ENCODE measurements around the gene DIP2C.
"Not testable (repeated sequence)": the region's sequence is repeated elsewhere in the genome, so short reads cannot be mapped to it uniquely, and the experiment has no call there.

Gene DIP2C

GRCh38 chr10:476455-476780 lies 213.1 kb downstream of the DIP2C start:
- no peak for DNase-seq

GRCh38 chr10:475709-476454 lies 213.6 kb downstream of the DIP2C start:
- no peak for DNase-seq

- DNase-seq: no peak
Measured at GRCh38 chr10:474946-475345, 214.5 kb downstream of the DIP2C start.

GRCh38 chr10:474406-474805 lies 215.1 kb downstream of the DIP2C start:
- no peak for DNase-seq

- DNase-seq: no peak
Measured at GRCh38 chr10:472241-472910, 217.1 kb downstream of the DIP2C start.

GRCh38 chr10:470339-471003 lies 219.0 kb downstream of the DIP2C start:
- DNase-seq: no peak

GRCh38 chr10:469947-470338 lies 219.5 kb downstream of the DIP2C start:
- DNase-seq: no peak

- no peak for DNase-seq
Measured at GRCh38 chr10:459743-460142, 229.7 kb downstream of the DIP2C start.

GRCh38 chr10:458421-458851 lies 231.0 kb downstream of the DIP2C start:
- no peak for DNase-seq

- DNase-seq: no peak
Measured at GRCh38 chr10:456486-456885, 233.0 kb downstream of the DIP2C start.

- DNase-seq: no peak
Measured at GRCh38 chr10:454860-455259, 234.6 kb downstream of the DIP2C start.

GRCh38 chr10:453647-454046 lies 235.8 kb downstream of the DIP2C start:
- DNase-seq: no peak

GRCh38 chr10:452512-453426 lies 236.7 kb downstream of the DIP2C start:
- no peak for DNase-seq

- DNase-seq: no peak
Measured at GRCh38 chr10:451856-452255, 237.6 kb downstream of the DIP2C start.

GRCh38 chr10:451021-451471 lies 238.4 kb downstream of the DIP2C start:
- DNase-seq: no peak

GRCh38 chr10:450463-450862 lies 239.0 kb downstream of the DIP2C start:
- no peak for DNase-seq

GRCh38 chr10:449331-449730 lies 240.1 kb downstream of the DIP2C start:
- not testable (repeated sequence) for DNase-seq

- DNase-seq: no peak
Measured at GRCh38 chr10:443459-443858, 246.0 kb downstream of the DIP2C start.

GRCh38 chr10:442209-442608 lies 247.3 kb downstream of the DIP2C start:
- no peak for DNase-seq

GRCh38 chr10:441659-442058 lies 247.8 kb downstream of the DIP2C start:
- DNase-seq: no peak

- DNase-seq: no peak
Measured at GRCh38 chr10:440127-440526, 249.3 kb downstream of the DIP2C start.

- DNase-seq: no peak
Measured at GRCh38 chr10:437698-438490, 251.6 kb downstream of the DIP2C start.

Measured in suppressor macrophage (primary cell).